Endothelial cell of umbilical vein (primary cell): ENCODE data around the gene PLSCR2. TPM values are rescaled to one million over a fixed set of nuclear protein-coding genes. Genes with fewer than 3 reads are reported as not detected.

ENCODE experiments used
- BruUV-seq: library from RNA; stranded (reverse); fragments of 400-500 nt; replicated peaks from 2 replicates; lab custom pipeline; 2021; lab: Mats Ljungman, UMichigan
- CTCF ChIA-PET: fragments of 300-600, 350-600 bp; sonication (Branson Sonifier 250); formaldehyde crosslinking; loops from one replicate; lab custom pipeline; 2021; ENCODE audit warnings: antibody characterized with exemption, inconsistent platforms; lab: Charles Lee
- POLR2A ChIA-PET: fragments of 300-600, 350-600 bp; sonication (Branson Sonifier 250); formaldehyde crosslinking; loops from one replicate; lab custom pipeline; 2021; ENCODE audit warnings: antibody characterized with exemption, inconsistent platforms; lab: Charles Lee
- DNase-seq: peaks from one replicate; pipeline ENCODE4 v3.0.0-alpha.2; 2011; ENCODE audit warnings: low read depth, low spot score
- FAIRE-seq: peaks from 2 replicates; lab custom pipeline; 2011; peaks lifted over from hg19 to GRCh38; lab: Jason Lieb, UNC
- H2AFZ ChIP-seq: 2 replicates; pipeline ENCODE4 v1.6.0; 2012; ENCODE audit warnings: low read depth, low read length, control low read depth, inconsistent platforms
- H3K27ac ChIP-seq: 2 replicates; pipeline ENCODE4 v1.5.1; 2011; ENCODE audit warnings: low read depth, mild to moderate bottlenecking, control low read depth, low read length, moderate library complexity; ENCODE audit not compliant: insufficient read depth
- H3K27me3 ChIP-seq, 2 experiments: 2 replicates each; pipeline versions ENCODE4 v1.6.0 to v1.6.1; 2011; ENCODE audit warnings: low read length in 2 of 2, mixed read lengths in 1 of 2; ENCODE audit not compliant: control insufficient read depth in 2 of 2, insufficient read depth in 2 of 2
- H3K36me3 ChIP-seq, 2 experiments: 2 replicates in 1 of 2; 3 replicates in 1 of 2; pipeline ENCODE4 v1.5.1; 2011; ENCODE audit warnings: low read length in 2 of 2, mild to moderate bottlenecking in 1 of 2, moderate library complexity in 1 of 2; ENCODE audit not compliant: control insufficient read depth in 2 of 2, insufficient read depth in 2 of 2; ENCODE audit errors: extremely low read depth in 1 of 2
- H3K4me1 ChIP-seq: 3 replicates; pipeline ENCODE4 v1.5.1; 2011; ENCODE audit warnings: mild to moderate bottlenecking, low read length; ENCODE audit not compliant: control insufficient read depth, insufficient read depth; ENCODE audit errors: extremely low read depth
- H3K4me2 ChIP-seq: 2 replicates; pipeline ENCODE4 v1.6.1; 2011; ENCODE audit warnings: low read length, control low read depth, mixed read lengths; ENCODE audit not compliant: insufficient read depth
- H3K4me3 ChIP-seq, 3 experiments: fragments of 200-600 bp in 1 of 3; sonication (generic), shearing (Covaris generic) in 1 of 3; replicated peaks in 1 of 3; 2 replicates each; pipeline ENCODE4 v1.5.1; 2011 to 2016; ENCODE audit warnings: control low read depth in 3 of 3, low read length in 3 of 3, mild to moderate bottlenecking in 2 of 3, inconsistent platforms in 1 of 3, low read depth in 1 of 3, moderate library complexity in 1 of 3; ENCODE audit not compliant: insufficient read depth in 1 of 3
- H3K79me2 ChIP-seq: 2 replicates; pipeline ENCODE4 v1.6.0; 2012; ENCODE audit warnings: low read length, inconsistent platforms; ENCODE audit not compliant: control insufficient read depth, insufficient read depth
- H3K9ac ChIP-seq: replicated peaks from 2 replicates; pipeline ENCODE3; 2011; ENCODE audit warnings: low read length, control low read depth; ENCODE audit not compliant: insufficient read depth; ENCODE audit errors: extremely low read depth
- H3K9me1 ChIP-seq: replicated peaks from 3 replicates; pipeline ENCODE4 v1.6.0; 2011; ENCODE audit warnings: mild to moderate bottlenecking, low read length; ENCODE audit not compliant: control insufficient read depth, insufficient read depth; ENCODE audit errors: extremely low read depth
- H3K9me3 ChIP-seq: replicated peaks from 2 replicates; pipeline ENCODE4 v1.5.1; 2012; ENCODE audit warnings: low read length, inconsistent platforms; ENCODE audit not compliant: control insufficient read depth, insufficient read depth
- H4K20me1 ChIP-seq: replicated peaks from 2 replicates; pipeline ENCODE3; 2011; ENCODE audit warnings: mild to moderate bottlenecking, low read length; ENCODE audit not compliant: control insufficient read depth, insufficient read depth; ENCODE audit errors: extremely low read depth
- EZH2 ChIP-seq: IDR thresholded peaks from 2 replicates; pipeline ENCODE4 v1.6.1; 2012; ENCODE audit warnings: borderline replicate concordance, low read depth, mild to moderate bottlenecking, moderate library complexity, low read length, inconsistent platforms; ENCODE audit not compliant: severe bottlenecking
- FOS ChIP-seq: IDR thresholded peaks from 2 replicates; pipeline ENCODE4 v1.6.1; 2011; ENCODE audit warnings: mild to moderate bottlenecking, low read length, moderate library complexity, borderline replicate concordance; ENCODE audit not compliant: insufficient read depth
- GATA2 ChIP-seq: IDR thresholded peaks from 2 replicates; pipeline ENCODE4 v1.7.0; 2011; ENCODE audit warnings: low read depth, mild to moderate bottlenecking, moderate library complexity, mixed read lengths, low read length; ENCODE audit not compliant: insufficient read length, insufficient read depth
- JUN ChIP-seq: IDR thresholded peaks from 2 replicates; pipeline ENCODE4 v1.6.1; 2011; ENCODE audit warnings: borderline replicate concordance, low read depth; ENCODE audit not compliant: insufficient read length, insufficient read depth
- MYC ChIP-seq: IDR thresholded peaks from one replicate; pipeline ENCODE4 v1.6.1; 2011; ENCODE audit warnings: mild to moderate bottlenecking, low read depth, low read length
- POLR2AphosphoS5 ChIP-seq: IDR thresholded peaks from 2 replicates; pipeline ENCODE4 v1.6.1; 2012; ENCODE audit warnings: low read depth, mild to moderate bottlenecking, control low read depth, low read length, moderate library complexity; ENCODE audit not compliant: insufficient read depth
- dilution Hi-C: fragments of 300-500 bp; cut with MboI; formaldehyde crosslinking; loops from one replicate; pipeline ENCODE4 v1.15.0; 2019; ENCODE audit warnings: low sequenced_read_pairs; ENCODE audit not compliant: extremely low pct_ligation_motif_present
- intact Hi-C: fragments of 100-400 bp; cut with micrococcal nuclease; formaldehyde crosslinking; loops from one replicate; pipeline ENCODE4 v1.10.0; 2022
- polyA plus RNA-seq, 4 experiments: library from polyadenylated mRNA; depleted of rRNA in 3 of 4; stranded (reverse) in 3 of 4; unstranded in 1 of 4; fragments of >200 nt; gene quantifications; 2 replicates each; pipeline versions ENCODE4 v1.2.1 to v1.2.3, GENCODE V29; 2011 to 2012; ENCODE audit warnings: missing spikeins in 1 of 4
- total RNA-seq: library from RNA; stranded (reverse); gene quantifications from 2 replicates; pipeline ENCODE4 v1.2.3, GENCODE V29; 2021

The PLSCR2 gene
- total and polyA plus RNA-seq, 2 donors (not counting 3 experiments of a cell fraction or from before 2014, with no cell fraction given), result not detected

GRCh38 chr3:146511402-146512134 is 42.2 kb upstream of the PLSCR2 start:
- Histone ChIP-seq H3K27ac (no peak overlapping the region), H2AFZ (no peak overlapping the region), H3K4me1 (peaks cover 10% of the 10 kb centered on the region), H3K27me3 (no peaks in the 10 kb centered on the region), H3K4me3 (no peak overlapping the region), H3K9ac (no peak overlapping the region), H3K9me1 (no peaks in the 10 kb centered on the region), H3K9me3 (no peaks in the 10 kb centered on the region), H4K20me1 (no peaks in the 10 kb centered on the region), H3K4me2 (no peak overlapping the region), H3K79me2 (no peaks in the 10 kb centered on the region), H3K36me3 (peaks cover 4 to 5% of the 10 kb centered on the region in 2 experiments)
- no TSS peak for BruUV-seq
- dilution Hi-C loops (no loop called here), intact Hi-C loops (no loop called here)
- POLR2A ChIA-PET, result no interaction called here
- TF ChIP-seq FOS (no peak), GATA2 (no peak), JUN (no peak), POLR2AphosphoS5 (no peak)
- CTCF ChIA-PET, result interaction anchor here (0.7 kb wide), 1 partner anchor 88 kb away, joined by 3 read pairs; no protein-coding TSS in a partner anchor
- DNase-seq, result no peak
- no peak for FAIRE-seq

GRCh38 chr3:146507331-146508120 is 38.2 kb upstream of the PLSCR2 start:
- TF ChIP-seq EZH2 (no peak), MYC (no peak), JUN (no peak)
- Histone ChIP-seq H3K36me3 (no peaks in the 10 kb centered on the region), H3K4me3 (no peak overlapping the region), H3K27ac (peak overlapping the region; percentile 94), H2AFZ (no peak overlapping the region), H3K4me2 (peak overlapping the region; percentile 14), H3K4me1 (peaks cover 35% of the 10 kb centered on the region), H4K20me1 (no peaks in the 10 kb centered on the region), H3K9me3 (no peaks in the 10 kb centered on the region), H3K27me3 (no peaks in the 10 kb centered on the region), H3K9me1 (no peaks in the 10 kb centered on the region), H3K79me2 (no peaks in the 10 kb centered on the region), H3K9ac (peak overlapping the region; percentile 59)
- POLR2A ChIA-PET, result no interaction called here
- TSS peak; percentile 87 for BruUV-seq
- CTCF ChIA-PET, result interaction anchor here (0.8 to 3.0 kb wide), 6 partner anchors 8 to 180 kb away, joined by 3 to 13 read pairs (median 3); no protein-coding TSS in a partner anchor
- DNase-seq, result peak; percentile 20
- intact Hi-C loops, result loop anchor here (2.0 to 5.0 kb wide), 3 partner anchors 175 to 313 kb away; no protein-coding TSS in a partner anchor
- dilution Hi-C loops, result no loop called here
- no peak for FAIRE-seq
